Stimulated activated CD8-positive, alpha-beta memory T cell treated with anti-CD3 and anti-CD28 coated beads, Interleukin-15, amount 100 ng/mL, for 4 hours (primary cell): ENCODE results near the gene CEP57L1.
A peak's percentile ranks its signal among the peaks of the same experiment; 100 is the strongest.
"Not testable (repeated sequence)": the region's sequence is repeated elsewhere in the genome, so short reads cannot be mapped to it uniquely, and the experiment has no call there.

Experiments
- DNase-seq, 2 donors: peaks; one replicate each; pipeline ENCODE4 v3.0.0-alpha.2; 2020; ENCODE audit warnings: low read depth in 2 of 2

The CEP57L1 gene

DNA sequence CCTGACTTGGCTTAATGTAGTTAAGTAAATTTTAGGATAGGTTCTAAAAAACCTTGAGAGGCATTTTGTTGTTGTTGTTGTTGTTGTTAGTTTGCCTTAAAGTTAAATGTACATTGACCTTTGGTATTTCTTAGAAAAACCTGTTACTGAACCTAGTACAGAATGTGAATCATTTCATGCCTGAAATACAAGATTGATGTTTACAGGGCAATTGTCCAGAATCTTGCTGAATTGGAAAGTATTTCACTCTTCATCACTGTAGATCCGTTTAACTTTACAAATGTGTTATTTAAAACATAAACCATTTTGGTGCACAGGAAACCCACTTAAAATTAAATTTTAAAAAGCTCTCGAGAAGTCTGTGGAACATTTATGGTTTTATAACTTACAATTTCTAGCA, 75.0 kb downstream of the CEP57L1 start:
- DNase-seq, result no peak

DNA sequence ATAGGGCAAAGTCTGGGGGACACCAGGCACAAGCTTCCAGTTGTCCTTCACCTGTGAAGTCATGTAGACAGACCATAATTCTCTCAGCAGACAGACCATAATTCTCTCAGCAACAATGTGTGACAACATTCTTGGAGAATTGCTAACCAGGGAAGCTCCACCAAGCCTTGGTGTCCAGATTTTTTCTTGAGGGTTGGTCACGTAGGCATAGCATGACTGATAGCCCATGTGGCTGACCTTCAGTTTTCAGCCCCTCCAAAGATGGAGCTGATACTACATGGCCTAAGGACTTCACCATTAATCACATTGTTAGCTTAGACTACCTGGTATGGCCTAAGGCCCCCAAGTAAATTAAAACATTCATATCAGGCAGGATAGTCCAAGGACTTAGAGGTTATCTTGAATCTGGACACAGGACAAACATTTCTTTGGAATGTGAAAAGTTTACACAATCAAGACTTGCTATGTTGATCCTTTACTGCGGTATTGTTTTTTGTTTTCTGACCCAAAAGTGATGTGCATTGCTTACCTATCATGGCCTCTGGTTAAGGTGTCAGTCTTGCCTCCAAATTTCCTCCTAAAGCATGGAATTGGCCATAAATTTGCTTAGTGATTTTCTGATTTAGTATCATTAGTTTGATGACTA, 76.9 kb downstream of the CEP57L1 start:
- no peak for DNase-seq

DNA sequence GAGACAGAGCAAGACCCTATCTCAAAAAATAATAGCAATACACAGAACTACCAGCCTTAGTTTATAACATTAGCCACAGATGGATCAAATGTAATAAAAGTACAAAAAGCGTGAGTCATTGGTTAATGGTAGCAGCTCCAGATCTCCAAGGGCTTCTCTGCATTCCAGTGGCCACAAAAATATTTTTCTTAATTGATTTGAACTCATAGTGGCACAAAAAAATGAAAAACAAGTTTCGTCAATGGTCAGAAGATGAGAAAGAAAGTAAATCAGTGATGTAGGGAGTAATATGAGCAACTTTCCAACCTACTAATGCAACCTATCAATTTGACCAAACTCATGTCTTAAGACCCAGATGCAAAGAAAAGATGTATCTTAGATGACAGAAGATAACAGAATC, 79.6 kb downstream of the CEP57L1 start:
- DNase-seq, result no peak

DNA sequence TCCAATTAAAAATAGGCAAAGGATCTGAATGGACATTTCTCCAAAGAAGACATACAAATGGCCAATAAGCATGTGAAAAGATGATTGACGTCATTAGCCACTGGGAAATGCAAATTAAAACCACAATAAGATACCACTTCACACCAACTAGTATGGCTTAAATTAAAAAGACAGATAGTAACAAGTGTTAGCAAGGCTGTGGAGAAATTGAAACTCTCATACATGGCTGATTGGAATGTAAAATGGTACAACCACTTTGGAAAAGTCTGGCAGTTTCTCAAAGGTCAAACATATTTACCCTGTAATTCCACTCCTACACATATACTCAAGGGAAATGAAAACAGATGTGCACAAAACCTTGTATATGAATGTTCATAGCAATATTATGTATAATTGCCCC, 83.6 kb downstream of the CEP57L1 start:
- DNase-seq, result no peak

DNA sequence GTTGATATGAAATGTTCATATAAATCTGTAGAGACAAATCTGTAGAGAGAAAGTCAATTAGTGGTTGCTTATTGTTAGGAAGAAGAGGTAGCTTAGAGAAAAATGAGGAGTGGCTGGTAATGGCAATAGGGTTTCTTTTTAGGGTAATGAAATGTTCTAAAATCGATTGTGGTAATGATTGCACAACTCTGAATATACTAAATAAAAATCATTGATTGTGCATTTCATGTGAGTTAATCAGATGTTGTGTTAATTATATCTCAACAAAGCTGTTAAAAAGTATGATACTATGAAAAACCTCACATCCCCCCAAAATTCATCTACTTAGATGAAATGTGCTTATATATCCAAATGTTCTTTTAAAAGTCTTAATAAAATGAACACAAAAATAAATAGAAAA, 84.2 kb downstream of the CEP57L1 start:
- DNase-seq, result no peak

DNA sequence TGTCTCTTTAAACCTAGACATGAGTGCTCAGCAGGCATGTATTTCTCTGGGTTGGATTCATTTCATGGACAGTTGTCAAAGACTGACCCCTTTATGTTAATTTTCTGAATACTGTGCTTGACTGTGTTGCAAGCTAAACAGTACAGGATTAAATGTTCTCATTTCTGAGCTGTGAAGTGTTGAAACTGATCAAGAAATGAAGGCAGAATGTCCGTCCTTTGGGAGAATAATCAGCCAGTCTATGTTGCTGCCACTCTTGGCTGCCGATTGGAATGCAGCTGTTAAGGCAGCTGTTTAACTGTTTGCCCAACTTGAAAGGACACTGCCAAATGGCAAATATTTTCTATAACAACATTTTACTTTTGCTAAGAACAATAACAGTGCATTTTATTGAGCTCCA, 87.3 kb downstream of the CEP57L1 start:
- DNase-seq, result no peak

DNA sequence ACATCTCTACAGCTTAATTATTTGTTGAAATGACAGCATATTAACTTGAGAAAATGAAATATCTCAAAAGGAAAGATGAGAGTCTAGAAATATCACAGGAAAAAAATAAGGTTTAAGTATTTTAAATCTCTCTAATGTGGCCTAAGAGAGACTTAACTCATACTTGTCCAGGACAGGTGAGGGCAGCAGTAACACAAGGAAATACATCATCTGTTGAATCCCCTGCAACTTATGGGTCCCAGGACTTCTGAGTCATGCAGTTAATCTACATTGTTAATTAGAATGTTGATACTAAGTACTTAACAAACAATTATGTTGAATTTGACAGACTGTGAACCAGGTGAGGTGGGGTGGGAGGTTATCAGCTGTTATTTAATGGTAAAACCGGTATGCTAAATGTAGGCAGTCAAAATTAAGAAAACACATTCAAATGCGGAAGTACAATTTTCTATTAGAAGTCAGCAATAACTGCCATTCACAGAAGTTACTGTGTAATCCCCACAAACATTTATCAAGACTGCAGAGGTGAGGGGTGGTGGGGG, 87.9 kb downstream of the CEP57L1 start:
- DNase-seq, result no peak

DNA sequence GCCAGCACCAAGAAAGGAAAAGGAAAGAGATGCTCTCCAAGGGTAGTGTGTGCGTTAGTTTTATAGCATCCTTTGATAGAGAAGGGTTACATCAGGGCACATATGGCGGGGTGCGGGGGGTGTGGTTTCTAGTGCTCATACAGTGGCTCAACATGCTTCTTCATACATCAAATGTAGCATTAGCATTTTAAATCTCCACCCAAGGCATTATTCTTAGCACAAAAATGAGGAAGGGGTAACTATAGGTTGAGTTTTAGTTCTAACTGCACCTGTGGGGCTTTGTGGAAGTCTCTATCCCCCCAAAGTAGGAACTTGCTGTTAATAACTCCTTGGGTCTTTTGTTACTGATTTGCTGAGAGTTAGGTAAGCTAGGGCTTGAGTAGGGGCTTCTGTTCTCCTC, 89.3 kb downstream of the CEP57L1 start:
- DNase-seq, result no peak

DNA sequence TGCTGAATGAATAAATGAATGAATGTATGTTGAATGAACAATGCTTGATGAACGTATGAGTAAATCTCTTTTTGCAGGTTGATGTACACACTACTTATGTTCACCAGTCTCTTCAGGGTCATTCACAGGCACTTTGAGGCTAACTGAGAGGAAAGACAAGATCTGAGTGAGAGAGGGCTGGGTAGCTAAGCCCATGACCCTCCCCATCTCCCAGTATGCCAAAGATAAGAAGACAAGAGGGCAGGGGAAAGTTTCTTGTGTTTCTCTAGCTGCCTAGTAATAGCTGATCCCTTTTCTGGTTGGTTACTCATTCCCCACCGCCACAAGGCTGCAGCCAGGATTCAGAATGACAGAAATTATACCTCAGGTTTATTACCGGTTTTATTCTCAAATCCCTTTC, 90.7 kb downstream of the CEP57L1 start:
- DNase-seq, result no peak

DNA sequence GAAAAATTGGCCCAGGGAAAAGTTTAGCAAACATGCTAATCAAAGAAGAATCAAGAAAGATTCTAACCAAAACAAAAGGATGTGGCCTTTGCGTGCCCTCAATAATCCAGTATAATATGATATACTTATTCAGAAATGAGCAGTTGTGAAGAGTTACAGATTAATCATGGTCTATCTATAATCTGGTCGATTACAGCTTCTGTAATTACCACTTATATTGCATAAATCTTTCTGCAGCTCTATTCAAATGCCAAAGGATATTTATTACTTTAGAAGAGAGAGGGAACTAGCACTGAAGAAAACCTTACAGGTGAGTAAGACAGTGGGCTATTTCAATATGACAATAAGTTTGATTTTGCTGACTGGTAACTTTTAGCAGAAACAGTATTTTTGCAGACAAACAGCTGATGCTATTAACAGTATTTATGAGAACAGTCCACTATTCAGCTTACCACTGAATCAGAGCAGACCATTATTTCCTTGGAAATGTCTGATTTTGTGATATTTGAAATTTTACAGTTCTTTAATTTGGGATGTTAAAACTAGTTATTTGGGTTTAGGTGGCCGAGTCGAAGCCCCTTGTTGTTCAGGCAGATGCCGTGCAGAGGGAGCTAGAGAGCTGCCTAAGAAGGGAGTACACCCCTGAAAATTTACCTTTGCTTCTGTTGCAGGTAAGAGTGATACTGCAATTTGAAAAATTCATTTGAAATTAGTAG, 92.2 kb downstream of the CEP57L1 start:
- DNase-seq, result peak; percentile 2 to 19

DNA sequence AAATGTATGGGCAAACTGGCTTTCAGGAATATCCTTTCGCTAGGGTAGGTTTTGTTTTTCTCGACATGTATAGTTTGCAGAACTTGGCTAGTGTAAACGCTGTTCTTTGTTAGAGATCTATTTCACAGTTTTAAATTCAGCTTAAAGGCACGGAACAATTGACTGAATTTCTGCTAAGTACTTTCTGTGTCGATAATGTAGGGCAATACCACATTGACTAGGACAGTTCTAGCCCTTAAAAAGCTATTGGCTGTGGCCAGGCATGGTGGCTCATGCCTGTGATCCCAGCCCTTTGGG, 92.8 kb downstream of the CEP57L1 start:
- DNase-seq, result no peak

DNA sequence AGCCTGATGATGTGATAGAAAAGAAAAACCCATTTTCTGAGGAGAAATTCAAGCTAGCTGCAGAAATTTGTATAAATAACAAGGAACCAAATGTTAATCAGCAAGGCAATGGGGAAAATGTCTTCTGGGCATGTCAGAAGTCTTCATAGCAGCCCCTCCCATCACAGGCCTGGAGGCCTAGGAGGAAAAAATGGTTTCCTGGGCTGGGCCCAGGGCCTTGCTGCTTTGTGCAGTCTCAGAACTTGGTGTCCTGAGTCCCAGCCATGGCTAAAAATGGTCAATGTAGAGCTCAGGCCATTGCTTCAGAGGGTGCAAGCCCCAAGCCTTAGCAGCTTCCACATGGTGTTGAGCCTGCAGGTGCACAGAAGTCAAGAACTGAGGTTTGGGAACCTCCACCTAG, 96.1 kb downstream of the CEP57L1 start:
- DNase-seq, result not testable (repeated sequence)

DNA sequence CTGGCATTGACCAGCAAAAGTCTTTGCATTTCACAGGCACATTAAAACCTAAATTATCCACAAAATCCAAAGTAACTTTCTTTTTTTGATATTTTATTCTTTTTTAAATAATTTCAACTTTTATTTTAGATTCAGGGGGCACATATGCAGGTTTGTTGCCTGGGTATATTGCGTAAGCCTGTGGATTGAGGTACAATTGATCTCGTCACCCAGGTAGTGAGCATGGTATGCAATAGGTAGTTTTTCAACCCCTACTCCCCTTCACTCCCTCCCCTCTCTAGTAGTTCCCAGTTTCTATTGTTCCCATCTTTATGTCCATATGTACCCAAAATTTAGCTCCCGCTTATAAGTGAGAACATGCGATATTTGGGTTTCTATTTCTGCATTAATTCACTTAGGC, 97.6 kb downstream of the CEP57L1 start:
- DNase-seq, result no peak

DNA sequence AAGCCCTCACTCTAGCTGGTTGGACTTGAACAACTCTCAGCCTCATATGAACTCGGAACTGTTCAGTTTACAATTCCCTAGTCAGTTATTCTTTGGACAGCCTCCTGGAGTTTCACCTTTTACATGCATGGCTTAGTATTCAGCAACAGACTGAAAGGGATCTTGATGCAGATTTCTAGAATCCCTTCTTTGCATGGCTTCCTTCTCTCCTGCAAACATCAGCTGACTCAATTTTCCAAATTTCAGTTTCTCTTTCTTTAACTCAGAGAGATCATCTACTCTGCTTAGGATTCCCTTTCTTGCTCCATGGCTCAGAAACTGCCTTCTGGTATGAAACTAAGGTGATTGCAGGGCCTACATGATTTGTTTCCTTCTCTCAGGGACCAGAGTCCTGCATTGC, 99.6 kb downstream of the CEP57L1 start:
- DNase-seq, result no peak

DNA sequence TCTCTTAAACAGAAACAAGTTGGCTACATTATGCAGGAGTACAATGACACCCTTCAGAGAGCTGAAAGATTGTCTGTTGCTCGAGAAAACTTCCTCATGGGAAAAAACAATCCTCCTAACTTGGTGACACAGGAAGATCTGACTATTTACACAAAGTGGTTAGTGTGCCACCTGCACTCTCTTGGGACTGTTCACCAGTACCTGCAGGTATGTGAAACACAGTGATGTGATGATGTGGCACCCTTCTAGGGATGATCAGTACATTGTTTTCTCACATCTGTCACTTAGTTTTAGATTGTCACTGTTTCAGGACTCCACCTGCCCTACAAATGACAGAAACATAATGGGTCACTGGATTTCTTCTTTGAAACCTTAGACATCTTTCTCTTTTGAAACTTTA, 101.8 kb downstream of the CEP57L1 start:
- DNase-seq, result no peak

DNA sequence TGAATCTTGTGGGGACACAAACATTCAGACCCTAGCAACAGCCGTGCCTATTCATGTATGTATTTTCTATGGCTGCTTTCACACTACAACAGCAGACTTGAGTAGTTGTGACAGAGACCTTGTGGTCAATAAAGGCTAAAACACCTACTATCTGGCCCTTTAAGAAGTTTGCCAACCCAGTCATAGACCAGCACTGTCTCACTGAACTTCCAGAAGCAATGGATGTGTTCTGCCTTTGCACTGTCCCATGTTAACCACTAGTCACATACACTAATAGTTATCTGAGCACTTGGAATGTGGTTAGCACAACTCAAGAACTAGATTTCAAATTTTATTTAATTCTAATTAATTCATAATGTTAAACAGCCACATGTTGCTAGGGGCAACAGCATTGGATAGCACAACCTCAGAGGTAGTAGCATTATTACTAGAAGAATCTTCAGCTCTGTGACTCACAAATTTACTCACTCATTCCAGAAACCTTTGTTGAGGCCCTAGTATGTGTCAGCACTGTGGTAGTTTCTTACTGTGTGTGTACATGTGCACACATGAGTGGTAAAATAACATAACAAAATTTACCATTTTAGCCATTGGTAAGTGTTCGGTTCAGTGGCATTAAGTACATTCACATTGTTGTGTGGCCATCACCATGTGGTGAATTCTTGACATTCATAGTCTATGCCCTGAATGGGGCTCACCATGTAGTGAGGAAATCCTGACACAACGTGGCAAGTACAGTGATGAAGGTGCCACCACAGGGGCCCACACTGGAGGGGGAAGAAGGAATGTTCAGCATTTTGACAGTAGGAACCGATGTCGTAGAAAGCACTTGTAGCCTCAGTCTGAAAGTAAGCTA, 107.3 kb downstream of the CEP57L1 start:
- DNase-seq, result no peak

DNA sequence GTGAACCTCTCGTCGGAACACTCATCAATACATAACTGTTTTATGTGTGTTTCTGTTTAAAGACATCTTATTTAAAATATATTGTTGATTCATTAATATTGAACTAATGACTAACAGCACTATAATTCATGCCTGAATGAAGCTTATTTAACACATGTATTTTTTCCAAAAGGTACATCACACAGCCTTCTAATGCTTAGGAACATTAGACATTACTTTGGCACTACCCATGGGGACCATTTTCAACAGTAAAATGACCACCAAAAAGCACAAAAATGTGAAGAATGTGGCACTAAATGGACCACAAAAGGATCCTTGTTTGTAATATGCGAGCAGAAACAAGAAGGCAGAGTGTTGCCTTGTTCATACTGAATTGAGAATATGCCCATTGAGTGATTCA, 109.2 kb downstream of the CEP57L1 start:
- DNase-seq, result no peak

DNA sequence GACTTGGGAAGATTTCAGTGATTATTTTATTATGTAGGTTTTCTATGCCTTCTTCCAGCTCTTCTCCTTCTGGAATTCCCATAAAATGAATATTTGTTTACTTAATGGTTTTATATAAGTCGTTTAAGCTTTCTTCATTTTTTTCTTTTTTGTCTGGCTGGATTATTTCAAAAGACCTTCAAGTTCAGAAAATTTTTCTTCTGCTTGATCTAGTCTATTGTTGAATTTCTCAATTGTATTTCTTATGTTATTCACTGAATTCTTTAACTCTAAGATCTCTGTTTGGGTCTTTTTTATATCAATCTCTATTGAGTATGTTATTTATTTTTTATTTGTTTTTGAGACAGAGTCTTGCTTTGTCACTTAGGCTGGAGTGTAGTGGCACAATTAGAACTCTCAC, 117.4 kb downstream of the CEP57L1 start:
- DNase-seq, result no peak
